GM21360 (cell line): ENCODE data around the gene RCVRN.

Experiments used
- ATAC-seq: cut with Tn5 transposase; IDR thresholded peaks from one replicate; pipeline ENCODE4 v1.9.1; 2021; ENCODE audit warnings: mild to moderate bottlenecking, moderate library complexity; ENCODE audit not compliant: unreplicated experiment

Gene RCVRN

GRCh38 chr17:9859781-9860180 is 45.3 kb downstream of the RCVRN start:
- ATAC-seq = no peak

GRCh38 chr17:9855036-9855435 is 50.0 kb downstream of the RCVRN start:
- no peak for ATAC-seq

- ATAC-seq = no peak
Measured at GRCh38 chr17:9854255-9854654, 50.8 kb downstream of the RCVRN start.

- no peak for ATAC-seq
Measured at GRCh38 chr17:9850151-9850550, 54.9 kb downstream of the RCVRN start.
